SU-DHL-6 (cell line): ENCODE results near the gene MYH7B.

Experiments used
- CTCF ChIP-seq: fragments of 200-600 bp; sonication (generic); IDR thresholded peaks from one replicate; pipeline ENCODE4 v1.5.1; 2017; ENCODE audit warnings: antibody characterized with exemption, mild to moderate bottlenecking, low read length, moderate library complexity; ENCODE audit not compliant: insufficient read depth, poor library complexity, severe bottlenecking
- EZH2phosphoT487 ChIP-seq: fragments of 200-600 bp; sonication (generic), shearing (Covaris generic); conservative IDR thresholded peaks from 2 replicates; pipeline ENCODE4 v1.6.1; 2018; ENCODE audit warnings: mild to moderate bottlenecking, antibody characterized with exemption, low read length, moderate library complexity, mixed read lengths

GRCh38 chr20:34945315-34946077 lies 10.2 kb upstream of the MYH7B start:
- no peak for TF ChIP-seq CTCF
- no peak for TF ChIP-seq EZH2phosphoT487
